Stomach (tissue), 9 donors: ENCODE data around the gene TTC34. TPM values are rescaled to one million over a fixed set of nuclear protein-coding genes. Genes with fewer than 3 reads are reported as not detected.

Experiments
- DNase-seq, 2 donors: peaks; one replicate each; pipeline versions ENCODE4 v3.0.0 to v3.0.0-alpha.2; 2013 to 2019
- H3K27ac ChIP-seq, 5 donors: fragments of 200-600 bp in 4 of 5; sonication (generic) in 4 of 5; one replicate each; pipeline ENCODE4 v1.5.1; 2013 to 2019; ENCODE audit warnings: mild to moderate bottlenecking in 1 of 5, moderate library complexity in 1 of 5
- H3K27me3 ChIP-seq, 3 donors: fragments of 200-600 bp; sonication (generic); one replicate each; pipeline ENCODE4 v1.5.1; 2017 to 2019; ENCODE audit warnings: mixed run types in 1 of 3
- H3K36me3 ChIP-seq, 4 donors: fragments of 200-600 bp; sonication (generic); 1 replicate in 3 of 4; 2 replicates in 1 of 4; pipeline ENCODE4 v1.5.1; 2016 to 2019
- H3K4me1 ChIP-seq, 4 donors: fragments of 200-600 bp; sonication (generic); one replicate each; pipeline ENCODE4 v1.5.1; 2016 to 2019
- H3K4me3 ChIP-seq, 4 donors: fragments of 200-600 bp; sonication (generic) in 3 of 4; one replicate each; pipeline ENCODE4 v1.5.1; 2016 to 2019; ENCODE audit warnings: mild to moderate bottlenecking in 1 of 4
- H3K9me3 ChIP-seq, 4 donors: fragments of 200-600 bp; sonication (generic); one replicate each; pipeline ENCODE4 v1.5.1; 2016 to 2019
- CTCF ChIP-seq, 7 experiments: fragments of 450-650 bp in 4 of 7; fragments of 200-600 bp in 3 of 7; sonication (generic) in 3 of 7; IDR thresholded peaks; one replicate each; pipeline ENCODE4 v1.5.1; 2016 to 2019; ENCODE audit warnings: antibody characterized with exemption in 7 of 7, control low read depth in 2 of 7, mild to moderate bottlenecking in 1 of 7
- EP300 ChIP-seq: sonication (generic); formaldehyde crosslinking; IDR thresholded peaks from one replicate; pipeline ENCODE4 v1.6.1; 2017; ENCODE audit warnings: antibody characterized with exemption
- POLR2A ChIP-seq, 4 donors: fragments of 450-650 bp; IDR thresholded peaks; one replicate each; pipeline ENCODE4 v1.6.1; 2016; ENCODE audit warnings: antibody characterized with exemption in 4 of 4, control low read depth in 2 of 4, mild to moderate bottlenecking in 1 of 4, moderate library complexity in 1 of 4
- POLR2AphosphoS5 ChIP-seq, 3 donors: sonication (generic); formaldehyde crosslinking; IDR thresholded peaks; one replicate each; pipeline ENCODE4 v1.6.1; 2016; ENCODE audit warnings: antibody characterized with exemption in 3 of 3
- WGBS, 5 donors: extraction: QIAGEN DNeasy Blood & Tissue Kit in 3 of 5; methylation state at CpG; one replicate each; pipeline versions ENCODE4 v1.1.5 to v1.1.7; 2013 to 2018; 5-methylcytosine and 5-hydroxymethylcytosine counted together
- intact Hi-C: fragments of 100-400 bp; cut with DNase I; formaldehyde crosslinking; loops from one replicate; pipeline ENCODE4 v1.15.1; 2023; ENCODE audit warnings: low total_unique reads
- polyA plus RNA-seq, 3 donors: library from polyadenylated mRNA; stranded (reverse); fragments of 200-250 nt; gene quantifications; one replicate each; pipeline ENCODE4 v1.2.3, GENCODE V29; 2013
- total RNA-seq, 5 donors: library from RNA; depleted of rRNA; stranded (reverse); fragments of >200 nt; gene quantifications; one replicate each; pipeline versions ENCODE4 v1.1.0 to v1.2.3, GENCODE V29; 2014 to 2016
- donor health status: healthy with polysubstance abuse.
- donor health status: Bipolar disorder and iron deficiency.
- donor health status: healthy.

The TTC34 gene
- total and polyA plus RNA-seq, 8 donors = 0.06 to 1.3 (median 0.33) TPM; not detected in 2

- TF ChIP-seq POLR2A (IDR thresholded peaks at IDR 0.05) (no peak), POLR2AphosphoS5 (IDR thresholded peaks at IDR 0.05) (no peak), EP300 (no peak), CTCF (IDR thresholded peaks at IDR 0.05) (no peak)
- Histone ChIP-seq H3K4me1 (no peaks in the 10 kb centered on the region), H3K9me3 (peaks cover 0 to 38% (median 28%) of the 10 kb centered on the region in 4 donors), H3K27me3 (peaks cover 0 to 56% (median 4%) of the 10 kb centered on the region in 3 donors), H3K36me3 (no peaks in the 10 kb centered on the region), H3K27ac (no peak overlapping the region), H3K4me3 (no peak overlapping the region)
- 74 to 82% (median 79%) methylated on average over 9 to 12 of the region's 12 CpGs for WGBS, 5 donors
- DNase-seq = no peak
- intact Hi-C loops = no loop called here
These were observed 30.2 kb upstream of the TTC34 start for GRCh38 chr1:2831596-2832212.

- H3K9me3 ChIP-seq = peaks cover 0 to 38% (median 28%) of the 10 kb centered on the region in 4 donors
- DNase-seq = no peak
- H3K4me3 ChIP-seq = no peak overlapping the region
- no peaks in the 10 kb centered on the region for H3K36me3 ChIP-seq
- H3K27ac ChIP-seq = no peak overlapping the region
- peaks cover 0 to 64% (median 4%) of the 10 kb centered on the region in 3 donors for H3K27me3 ChIP-seq
- TF ChIP-seq EP300 (no peak), POLR2AphosphoS5 (IDR thresholded peaks at IDR 0.05) (no peak), POLR2A (IDR thresholded peaks at IDR 0.05) (no peak), CTCF (IDR thresholded peaks at IDR 0.05) (no peak)
- intact Hi-C loops = no loop called here
- WGBS, 5 donors = 84 to 91% (median 86%) methylated on average over 18 to 20 of the region's 20 CpGs
- H3K4me1 ChIP-seq = no peaks in the 10 kb centered on the region
These were observed 29.4 kb upstream of the TTC34 start for GRCh38 chr1:2830761-2831425.

GRCh38 chr1:2829846-2830615, 28.5 kb upstream of the TTC34 start:
- Histone ChIP-seq H3K4me3 (no peak overlapping the region), H3K4me1 (no peaks in the 10 kb centered on the region), H3K36me3 (no peaks in the 10 kb centered on the region), H3K9me3 (peaks cover 0 to 38% (median 28%) of the 10 kb centered on the region in 4 donors), H3K27me3 (peaks cover 0 to 66% (median 4%) of the 10 kb centered on the region in 3 donors), H3K27ac (no peak overlapping the region)
- DNase-seq = no peak
- no peak for TF ChIP-seq POLR2A (IDR thresholded peaks at IDR 0.05)
- TF ChIP-seq EP300 = no peak
- no peak for TF ChIP-seq POLR2AphosphoS5 (IDR thresholded peaks at IDR 0.05)
- TF ChIP-seq CTCF (IDR thresholded peaks at IDR 0.05) = no peak
- intact Hi-C loops = no loop called here
- 75 to 85% (median 81%) methylated on average over 16 to 23 of the region's 23 CpGs for WGBS, 5 donors

GRCh38 chr1:2828586-2829250, 27.2 kb upstream of the TTC34 start:
- no peak overlapping the region for H3K4me3 ChIP-seq
- H3K27me3 ChIP-seq = peaks cover 0 to 66% (median 0%) of the 10 kb centered on the region in 3 donors
- DNase-seq = no peak
- intact Hi-C loops = no loop called here
- 71 to 83% (median 80%) methylated on average over 7 to 18 of the region's 18 CpGs for WGBS, 5 donors
- H3K4me1 ChIP-seq = no peaks in the 10 kb centered on the region
- peaks cover 0 to 38% (median 28%) of the 10 kb centered on the region in 4 donors for H3K9me3 ChIP-seq
- no peaks in the 10 kb centered on the region for H3K36me3 ChIP-seq
- TF ChIP-seq POLR2A (IDR thresholded peaks at IDR 0.05) = no peak
- TF ChIP-seq EP300 = no peak
- no peak for TF ChIP-seq POLR2AphosphoS5 (IDR thresholded peaks at IDR 0.05)
- no peak for TF ChIP-seq CTCF (IDR thresholded peaks at IDR 0.05)
- H3K27ac ChIP-seq = no peak overlapping the region
